Ecto neural progenitor cell (in vitro differentiated cells): ENCODE results near the gene MTCL1.

Experiments
- DNase-seq: peaks from one replicate; pipeline ENCODE4 v3.0.0-alpha.2; 2018; ENCODE audit warnings: low spot score

The MTCL1 gene

DNA sequence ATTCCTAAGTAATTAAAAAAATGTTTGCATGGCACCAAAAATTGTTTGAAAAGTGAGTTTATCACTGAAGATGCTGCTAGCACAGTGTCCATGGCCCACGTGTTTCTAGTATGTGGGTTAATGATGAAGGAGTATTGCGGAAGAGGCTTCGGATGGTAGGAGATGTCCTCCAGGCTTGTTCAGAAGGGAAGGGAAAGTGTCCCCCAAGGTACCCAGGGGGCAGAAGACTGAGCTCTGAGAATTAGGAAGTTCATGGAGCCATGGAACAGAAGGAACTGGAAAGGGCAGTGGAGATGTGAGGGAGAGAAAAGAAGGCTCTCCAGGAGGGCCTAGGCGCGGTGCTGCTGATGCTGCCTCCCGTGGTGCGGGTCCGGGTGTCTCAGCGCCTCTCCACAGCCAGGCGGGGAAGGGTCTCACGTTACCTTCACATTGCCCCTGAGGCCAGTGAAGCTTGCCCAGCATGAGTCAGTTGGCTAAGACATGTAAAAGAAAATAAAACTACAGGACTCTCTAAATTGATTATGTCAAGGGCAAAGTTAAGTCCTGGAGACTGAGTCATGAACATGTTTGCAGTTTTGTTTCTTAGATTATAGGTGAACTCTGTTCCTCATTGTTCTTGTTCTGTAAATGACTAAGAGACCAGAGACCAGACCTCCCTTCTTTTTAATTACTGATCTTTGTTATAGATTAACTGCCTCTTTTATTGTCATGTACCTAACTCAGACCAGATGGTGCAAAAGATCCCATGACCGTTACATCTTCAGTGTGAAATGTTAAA is 89.0 kb downstream of the MTCL1 start:
- no peak for DNase-seq

DNA sequence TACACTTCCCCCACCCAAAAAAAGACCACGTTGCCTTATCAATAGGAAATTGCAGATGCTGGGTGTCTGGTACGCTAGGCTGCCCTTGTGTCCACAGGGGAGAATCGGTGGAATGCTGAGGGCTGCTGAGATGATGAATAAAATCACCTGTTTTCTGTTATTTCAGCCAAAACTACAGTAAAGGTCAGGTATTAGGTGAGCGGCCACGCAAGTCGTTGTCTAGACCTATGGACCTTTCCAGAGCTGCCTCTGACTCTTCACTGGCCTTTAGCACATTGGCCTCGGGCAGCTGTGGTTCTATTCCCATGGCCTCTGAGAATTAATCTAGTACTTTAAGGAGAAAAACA is 89.6 kb downstream of the MTCL1 start:
- DNase-seq = no peak

DNA sequence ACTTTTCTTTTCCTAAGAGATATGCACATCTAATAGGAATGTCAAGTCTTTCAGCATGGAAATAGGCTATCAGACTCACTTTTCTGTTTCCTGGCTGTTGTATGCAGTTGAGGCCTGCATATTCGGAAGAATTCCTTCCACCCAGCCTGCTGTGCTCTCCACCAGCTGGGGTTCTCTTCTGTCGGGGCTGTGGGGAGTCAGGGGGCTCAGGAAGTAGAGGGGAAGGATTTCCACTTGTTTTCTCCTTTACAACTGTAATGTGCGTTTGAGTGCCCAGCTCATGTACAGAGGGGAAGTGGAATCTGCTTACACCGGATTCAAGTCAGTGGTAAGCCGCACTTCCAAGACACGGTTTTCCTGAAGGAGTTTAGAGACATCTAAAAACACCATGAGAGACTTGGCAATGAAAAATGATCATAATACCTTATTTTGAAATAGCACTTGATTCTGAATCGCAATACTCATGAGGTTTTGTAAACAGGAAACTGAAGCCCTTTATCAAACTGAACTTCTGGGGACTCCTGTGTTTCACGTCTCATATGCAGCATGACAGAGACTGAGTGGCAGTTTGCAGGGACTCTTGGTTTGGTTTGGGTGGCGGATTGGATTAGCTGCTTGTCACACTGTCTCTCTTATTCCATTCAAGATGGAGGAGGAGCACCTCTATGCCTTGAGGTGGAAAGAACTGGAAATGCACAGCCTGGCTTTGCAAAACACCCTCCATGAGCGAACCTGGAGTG is 90.4 kb downstream of the MTCL1 start:
- no peak for DNase-seq

DNA sequence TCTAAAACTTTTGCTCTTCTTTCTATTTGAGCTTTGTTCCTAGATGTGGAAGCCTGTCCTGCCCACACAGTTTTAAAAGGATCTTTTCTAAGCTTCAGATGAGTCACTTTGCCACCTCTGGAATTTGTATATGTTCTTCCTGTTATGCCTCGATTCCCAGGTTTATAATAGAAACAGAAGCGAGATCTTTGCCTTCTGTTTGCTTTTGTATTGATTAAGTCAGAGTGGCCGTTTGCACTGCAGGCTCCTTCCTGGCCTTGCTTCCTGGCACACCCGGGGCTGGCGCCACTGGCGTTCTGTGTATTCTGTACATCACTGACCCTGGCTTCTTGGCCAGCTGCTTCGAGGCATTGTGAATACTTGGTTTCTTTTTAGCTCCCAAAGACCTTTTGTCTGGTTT is 91.8 kb downstream of the MTCL1 start:
- no peak for DNase-seq

DNA sequence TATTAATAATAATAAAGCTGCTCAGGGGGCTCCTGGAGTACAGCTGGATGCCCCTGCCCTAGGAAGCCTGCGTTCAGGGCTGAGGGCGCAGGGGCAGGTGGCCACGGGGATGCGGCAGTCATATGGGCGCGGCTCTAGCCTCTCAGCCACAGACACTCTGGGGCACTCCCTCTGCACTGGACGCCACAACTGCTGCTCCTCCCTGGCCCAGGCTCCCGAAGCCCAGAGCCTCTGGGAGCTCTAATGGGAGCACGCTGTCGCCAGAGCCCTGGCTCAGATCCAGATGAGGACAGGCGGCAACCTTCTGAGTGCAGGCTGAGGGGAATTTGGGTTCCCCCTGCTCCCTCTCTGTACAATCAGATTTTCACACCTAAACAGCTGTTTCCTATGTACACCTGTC is 93.6 kb downstream of the MTCL1 start:
- no peak for DNase-seq

DNA sequence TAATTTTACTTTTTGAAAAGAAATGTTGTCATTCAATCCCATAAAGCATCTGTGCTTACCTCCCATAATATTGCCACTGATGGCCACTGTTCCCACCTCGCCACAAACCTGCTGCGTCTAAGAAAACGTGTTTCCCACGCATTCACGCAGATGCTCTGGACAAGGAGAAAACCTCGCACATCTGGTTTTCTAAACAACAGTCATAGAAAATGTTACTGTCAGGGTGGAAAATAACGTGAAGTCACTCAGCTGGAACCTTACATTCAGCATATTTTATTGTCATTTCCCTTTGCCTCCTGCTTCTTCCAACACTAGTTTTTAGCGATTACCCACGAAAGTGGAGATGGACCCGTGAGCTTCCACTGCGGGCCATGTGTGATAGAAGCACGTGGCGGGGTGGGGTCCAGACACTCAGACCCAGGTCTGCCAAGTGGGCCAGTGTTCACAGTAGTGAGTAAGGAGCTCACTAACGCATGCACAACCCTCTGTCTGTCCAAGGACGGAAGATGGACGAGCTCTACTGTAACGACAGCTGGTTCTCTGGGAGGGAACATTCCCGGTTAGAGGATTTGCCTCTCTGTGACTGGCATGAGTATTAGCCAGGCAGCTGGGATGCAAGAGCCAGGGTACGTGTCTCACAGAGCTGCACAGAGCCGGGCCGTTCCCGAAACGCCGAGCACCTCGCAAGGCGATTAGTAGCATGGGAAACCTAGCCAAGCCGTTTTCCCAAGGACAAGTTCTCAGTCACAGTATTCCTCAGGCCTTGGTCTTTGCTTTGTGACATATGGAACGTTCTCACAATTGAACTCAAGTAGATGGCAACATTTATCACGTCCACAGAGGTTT is 94.5 kb downstream of the MTCL1 start:
- no peak for DNase-seq

DNA sequence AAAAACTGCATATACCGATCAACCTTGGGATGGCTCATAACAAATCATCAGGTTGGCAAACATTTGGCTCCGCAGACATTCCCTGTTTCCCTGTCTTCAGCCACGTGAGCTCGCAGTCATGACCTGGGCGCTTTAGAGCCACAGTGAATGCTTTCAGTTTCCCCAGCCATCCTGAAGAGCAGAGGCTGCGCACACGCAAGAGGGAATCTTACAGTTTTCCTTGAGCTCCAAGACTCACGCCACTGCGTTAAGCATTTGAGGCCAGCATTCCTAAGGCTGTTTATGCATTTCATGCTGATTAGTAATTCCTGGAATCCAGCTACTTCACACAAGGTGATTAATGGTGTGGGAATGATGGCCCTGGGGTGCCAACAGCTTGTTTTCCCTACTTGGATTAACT is 95.1 kb downstream of the MTCL1 start:
- no peak for DNase-seq

DNA sequence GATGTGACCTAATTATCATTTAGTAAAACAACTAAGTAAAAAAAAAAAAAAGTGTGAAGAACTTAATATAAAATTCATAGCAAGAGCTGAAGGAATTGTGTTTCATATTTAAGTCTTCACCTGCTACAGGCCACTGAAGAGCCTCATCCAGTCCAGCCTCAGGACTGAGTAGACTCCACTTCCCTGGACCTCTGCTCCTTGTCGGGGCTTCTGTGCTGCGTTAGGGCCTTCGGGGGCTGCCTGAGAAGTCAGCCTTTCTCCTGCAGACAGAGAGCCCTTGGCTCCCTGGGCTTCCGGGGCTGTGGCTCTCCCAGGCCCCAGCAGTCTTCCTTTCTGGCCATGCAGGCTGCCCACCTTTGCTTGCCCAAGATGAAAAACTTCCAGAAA is 95.5 kb downstream of the MTCL1 start:
- no peak for DNase-seq

DNA sequence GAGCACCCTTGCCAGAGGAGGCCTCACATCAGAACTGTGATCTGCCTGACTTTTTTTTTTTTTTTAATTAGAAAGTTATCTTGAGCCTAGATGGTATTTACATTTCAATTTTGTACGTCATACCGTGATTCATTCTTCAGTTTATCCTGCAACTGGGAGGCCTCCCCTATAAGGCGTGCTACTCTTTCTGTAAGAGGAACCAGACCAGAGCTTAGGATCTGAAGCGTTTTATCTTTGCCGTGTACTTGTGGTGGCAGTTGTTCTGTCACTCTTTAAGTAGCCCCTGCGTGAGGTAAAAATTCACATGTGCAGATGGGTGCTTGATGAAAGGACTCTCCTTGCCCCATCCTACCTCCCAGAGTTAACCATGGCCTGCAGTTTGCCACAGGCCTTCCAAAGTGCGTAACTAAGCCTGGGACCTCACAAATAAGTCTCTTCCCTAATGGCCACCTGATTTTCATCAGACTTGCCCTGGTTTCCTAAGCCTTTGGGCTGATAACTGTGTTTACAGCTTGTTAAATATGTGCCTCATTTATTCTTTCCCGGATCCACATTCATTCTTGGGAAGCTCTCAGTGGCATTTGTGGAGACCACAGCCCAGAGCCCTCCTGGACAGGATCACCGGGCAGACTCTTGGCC is 96.0 kb downstream of the MTCL1 start:
- no peak for DNase-seq

DNA sequence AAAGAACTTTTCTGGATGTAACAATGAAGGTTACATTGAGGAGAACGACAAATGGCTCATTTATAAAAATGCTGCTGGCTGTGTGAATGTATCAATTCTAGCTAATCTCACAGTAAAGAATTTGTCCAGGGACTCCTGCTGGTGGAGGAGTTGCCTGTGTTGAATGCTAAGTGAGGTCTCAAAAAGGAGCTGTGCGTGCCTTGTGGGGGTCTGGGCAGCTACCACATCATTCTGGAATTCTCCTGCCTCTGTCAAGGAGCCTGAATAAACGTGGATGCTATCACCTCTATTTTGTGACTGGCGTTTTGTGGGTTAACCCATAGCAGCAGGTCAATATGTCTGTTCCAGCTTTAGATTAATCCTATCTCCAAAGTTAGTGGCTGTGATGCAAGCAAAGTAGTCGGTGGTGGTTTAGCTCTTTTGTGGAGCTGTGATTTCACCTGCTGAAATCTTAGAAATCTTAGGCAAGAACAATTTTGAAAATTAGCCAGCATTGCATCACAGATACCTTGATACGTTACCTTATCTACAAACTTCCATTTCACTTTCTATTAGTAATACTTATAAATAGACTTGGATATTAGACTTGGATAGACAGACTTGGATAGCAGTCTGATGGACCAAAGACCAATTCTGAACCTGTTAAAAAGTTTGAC is 96.8 kb downstream of the MTCL1 start:
- DNase-seq = no peak

DNA sequence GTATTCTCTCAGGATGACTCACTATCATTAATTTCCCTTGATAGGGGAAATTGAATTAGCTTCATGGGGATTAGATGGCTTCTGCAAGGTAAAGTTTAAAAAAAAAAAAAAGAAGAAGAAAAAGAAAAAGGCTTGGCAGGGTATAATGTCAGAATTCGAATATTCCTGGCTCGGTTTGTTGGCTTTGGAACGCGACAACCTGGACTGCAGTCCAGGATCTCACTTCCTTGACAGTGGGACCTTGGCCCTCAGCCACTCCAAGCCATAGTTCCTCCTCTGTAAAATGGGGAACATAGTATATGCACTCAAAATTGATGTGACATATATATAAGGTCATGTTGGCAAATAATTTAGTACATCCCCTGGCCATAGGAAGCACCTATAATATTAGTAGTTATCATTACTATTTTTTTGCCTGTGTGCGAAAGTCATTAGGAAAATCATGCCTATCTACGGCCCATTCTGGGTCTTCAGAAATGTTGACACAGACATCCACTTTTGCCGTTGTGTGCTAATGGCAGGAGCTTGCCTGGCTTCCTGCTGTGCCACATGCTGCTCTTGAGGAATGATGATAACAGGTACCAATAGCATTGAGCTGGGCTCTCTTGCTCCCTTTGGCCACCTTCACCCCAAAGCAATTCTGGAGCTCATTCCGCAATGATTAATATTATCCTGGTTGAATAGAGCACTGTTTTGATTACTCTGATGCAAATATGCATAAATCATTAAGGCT is 97.9 kb downstream of the MTCL1 start:
- DNase-seq = no peak

DNA sequence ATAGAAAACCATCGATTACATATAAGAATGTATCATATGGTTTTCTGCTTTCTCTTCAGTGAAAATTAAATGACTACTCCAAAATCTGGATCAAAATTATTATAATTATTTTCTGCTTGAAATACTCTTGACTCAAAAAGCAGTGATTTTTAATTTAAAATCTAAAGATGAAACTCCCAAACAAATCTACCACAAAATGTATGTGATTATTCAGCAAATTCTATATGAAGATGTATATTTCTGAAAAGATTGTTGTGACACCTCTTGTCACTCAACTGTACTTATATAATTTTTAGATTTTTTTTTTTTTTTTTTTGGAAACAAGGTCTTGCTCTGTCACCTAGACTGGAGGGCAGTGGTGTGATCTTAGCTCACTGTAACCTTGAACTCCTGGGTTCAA is 98.6 kb downstream of the MTCL1 start:
- DNase-seq = no peak

DNA sequence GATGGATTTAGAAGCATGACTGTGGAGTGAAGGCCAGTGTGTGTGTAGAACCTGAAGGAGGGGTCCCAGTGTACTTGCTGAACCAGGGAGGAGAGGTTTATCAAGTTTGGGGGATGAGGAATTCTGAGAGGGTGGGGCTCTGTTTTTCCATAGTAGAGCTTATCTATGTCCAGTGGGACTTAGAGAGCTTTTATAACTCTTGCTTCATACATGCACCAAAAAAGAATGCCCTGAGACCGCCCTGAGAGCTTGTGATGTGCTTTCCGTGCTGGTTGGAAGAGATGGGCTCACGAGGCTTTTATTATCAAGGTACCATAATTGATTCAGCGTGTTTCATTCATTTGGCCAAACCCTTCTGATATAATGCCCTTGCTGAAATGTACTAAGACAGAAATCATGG is 100.2 kb downstream of the MTCL1 start:
- no peak for DNase-seq

DNA sequence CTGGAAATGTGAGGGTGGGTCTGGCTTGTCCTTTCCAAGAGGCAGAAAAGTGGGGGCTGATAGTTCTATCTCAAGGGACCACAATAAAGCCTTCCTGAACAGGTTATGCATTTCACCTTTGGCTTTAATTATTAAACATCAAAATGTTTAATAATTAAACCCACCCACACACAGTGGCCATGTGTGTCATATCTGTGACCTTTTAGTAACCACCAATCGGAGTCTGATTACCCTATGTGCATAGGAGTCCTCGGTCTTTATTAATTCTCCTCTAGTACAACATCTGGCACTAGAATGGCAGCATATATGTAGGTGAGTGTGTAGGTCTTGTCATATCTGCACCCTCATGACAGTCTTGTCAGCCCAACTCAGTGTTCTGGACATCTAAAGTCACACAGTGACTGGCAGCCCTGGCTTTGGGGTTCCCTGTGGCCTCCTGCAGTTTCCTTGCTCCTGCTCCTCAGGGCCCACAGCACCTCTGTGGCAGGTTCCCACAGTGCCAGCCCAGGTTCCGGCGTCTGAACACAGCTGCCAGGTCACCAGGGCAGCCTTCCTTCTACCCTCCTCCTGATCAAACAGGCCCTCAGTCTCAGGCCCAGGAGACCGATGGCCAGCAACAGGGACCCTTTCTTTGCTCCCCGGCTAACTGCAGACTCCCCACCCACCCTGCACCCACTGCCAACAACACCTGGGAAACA is 100.9 kb downstream of the MTCL1 start:
- no peak for DNase-seq

DNA sequence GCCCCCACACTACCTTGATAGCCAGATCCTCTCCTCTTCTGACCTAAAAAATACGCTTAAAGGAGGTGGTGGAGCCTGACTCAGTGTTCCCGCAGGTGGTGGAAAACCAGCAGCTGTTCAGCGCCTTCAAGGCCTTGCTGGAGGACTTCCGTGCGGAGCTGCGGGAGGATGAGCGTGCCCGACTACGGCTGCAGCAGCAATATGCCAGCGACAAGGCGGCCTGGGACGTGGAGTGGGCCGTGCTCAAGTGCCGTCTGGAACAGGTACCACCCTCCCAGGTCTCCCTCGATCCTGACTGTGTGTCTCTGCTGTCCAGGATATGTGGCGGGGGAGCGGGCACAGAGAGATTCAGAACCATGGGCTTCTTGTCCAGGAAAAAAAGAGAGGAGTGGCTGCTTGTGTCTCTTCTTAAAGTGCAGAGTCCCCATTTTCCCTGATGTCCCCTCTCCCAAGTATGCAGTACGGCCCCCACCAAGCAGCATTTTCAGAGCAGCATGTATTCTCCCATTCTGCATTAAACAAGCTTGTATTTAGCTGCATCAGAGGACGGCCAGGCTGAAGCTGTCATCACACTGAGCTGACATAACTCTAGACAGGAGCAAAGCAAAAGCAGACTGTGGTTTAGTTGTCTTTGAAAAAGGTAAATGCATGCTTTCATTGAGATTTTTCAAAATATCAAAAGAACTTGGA is 101.6 kb downstream of the MTCL1 start:
- DNase-seq = no peak

DNA sequence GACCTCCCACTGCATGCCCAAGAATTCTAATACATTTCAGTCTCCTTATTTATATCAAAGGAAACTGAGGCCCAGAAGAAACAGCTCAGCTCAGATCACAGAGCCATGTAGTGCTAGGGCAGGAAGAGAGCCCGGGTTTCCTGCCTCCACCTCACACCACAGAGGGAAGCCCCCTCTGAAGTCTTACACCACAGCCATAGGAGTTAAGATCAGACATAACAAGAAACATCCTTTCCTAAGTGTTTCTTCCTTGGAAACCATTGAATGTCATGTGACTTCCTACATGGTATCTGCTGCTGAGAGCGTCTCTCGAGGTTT is 102.1 kb downstream of the MTCL1 start:
- DNase-seq = no peak

DNA sequence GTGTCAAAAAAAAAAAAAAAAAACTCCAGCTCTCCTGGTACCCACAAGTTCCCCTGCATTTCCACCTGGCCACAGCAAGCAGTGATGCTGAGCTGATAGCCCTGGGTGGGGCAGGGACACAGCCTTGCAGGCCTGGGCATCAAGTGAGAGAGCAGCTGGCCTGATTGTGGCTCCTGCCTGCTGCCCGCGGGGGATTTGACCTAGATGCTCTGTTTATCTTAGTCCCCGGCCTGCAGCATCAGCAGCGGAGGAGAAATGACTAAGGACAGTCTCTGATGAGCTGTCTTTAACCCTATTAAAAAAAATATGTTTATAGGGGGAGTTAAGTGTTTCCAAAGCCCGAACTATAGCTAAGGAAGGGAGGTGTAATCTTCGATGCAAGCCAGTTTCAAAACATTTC is 102.6 kb downstream of the MTCL1 start:
- DNase-seq = no peak

DNA sequence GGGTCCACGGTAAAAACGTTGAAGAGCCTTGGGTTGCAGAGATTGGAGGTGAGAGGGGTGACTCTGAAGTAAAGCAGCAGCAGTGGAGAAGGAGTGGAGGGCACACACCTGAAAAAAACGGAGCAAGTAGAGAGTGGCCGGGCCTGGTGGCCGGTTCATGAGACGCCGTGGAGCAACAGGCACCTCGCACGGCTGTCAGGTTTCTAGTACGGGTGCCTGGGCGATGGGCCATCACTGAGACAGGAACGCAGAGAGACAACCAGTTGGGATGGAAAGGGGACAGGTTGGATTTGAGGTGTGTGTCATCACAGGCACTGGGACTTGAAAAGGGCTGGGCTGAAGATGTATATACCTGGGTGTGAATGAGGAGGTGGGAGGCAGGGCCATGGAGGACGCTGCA is 104.2 kb downstream of the MTCL1 start:
- no peak for DNase-seq

DNA sequence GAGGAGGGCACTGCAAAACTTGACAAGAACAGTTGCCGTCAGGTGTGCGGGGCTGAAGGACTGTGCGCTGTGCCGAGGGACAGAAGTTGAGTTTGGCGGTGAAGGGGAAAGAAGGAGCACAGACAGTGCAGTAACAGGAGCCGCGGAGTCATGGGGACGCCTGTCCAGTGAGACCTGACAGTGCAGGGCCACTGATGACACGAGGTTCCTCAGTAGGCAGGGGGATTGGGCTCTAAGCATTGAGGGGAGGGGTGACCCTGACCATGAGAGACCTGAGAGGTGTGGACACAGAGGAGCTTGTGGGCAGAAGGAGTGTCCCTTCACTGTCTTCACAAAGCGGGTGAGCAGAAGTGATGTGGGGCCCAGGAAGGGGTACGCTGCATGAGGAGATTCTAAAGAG is 104.8 kb downstream of the MTCL1 start:
- no peak for DNase-seq

DNA sequence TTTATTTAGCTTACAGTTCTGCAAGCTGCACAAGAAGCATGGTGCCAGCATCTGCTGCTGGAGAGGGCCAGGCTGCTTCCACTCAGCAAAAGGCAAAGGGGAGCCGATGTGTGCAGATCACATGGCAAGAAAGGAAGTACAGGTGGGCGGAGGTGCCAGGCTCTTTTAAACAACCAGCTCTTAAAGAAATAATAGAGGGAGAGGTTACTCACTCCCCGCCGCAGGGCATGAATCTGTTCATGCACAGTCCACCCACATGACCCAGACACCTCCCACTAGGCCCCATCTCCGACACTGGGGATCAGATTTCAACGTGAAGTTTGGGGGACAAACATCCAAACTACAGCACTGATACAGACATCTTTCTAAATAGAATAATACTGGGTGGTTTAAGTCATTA is 105.8 kb downstream of the MTCL1 start:
- DNase-seq = no peak
